K562 (cell line): ENCODE data around the gene PPM1G. TPM values are rescaled to one million over a fixed set of nuclear protein-coding genes. Genes with fewer than 3 reads are reported as not detected.

Source experiments
- ARNT ChIP-seq, 2 experiments: fragments of 450-650 bp; IDR thresholded peaks; 2 replicates each; pipeline ENCODE4 v1.6.1; 2016; ENCODE audit warnings: mild to moderate bottlenecking in 1 of 2
- BCL6 ChIP-seq: fragments of 250-450 bp; sonication (Bioruptor Pico); IDR thresholded peaks from 2 replicates; pipeline ENCODE4 v1.4.0; 2020
- CUX1 ChIP-seq: fragments of 200-800 bp; sonication (Bioruptor generic); IDR thresholded peaks from 2 replicates; pipeline ENCODE4 v1.6.1; 2016; ENCODE audit warnings: missing genetic modification characterization, missing compliant biosample characterization
- HDAC1 ChIP-seq, 2 experiments: fragments of 450-650 bp; IDR thresholded peaks; 2 replicates each; pipeline ENCODE4 v1.6.1; 2016 to 2017; ENCODE audit warnings: inconsistent platforms in 1 of 2, mild to moderate bottlenecking in 1 of 2, moderate library complexity in 1 of 2
- HDGF ChIP-seq: fragments of 450-650 bp; IDR thresholded peaks from 2 replicates; pipeline ENCODE4 v1.6.1; 2016
- LEF1 ChIP-seq: fragments of 450-650 bp; IDR thresholded peaks from 2 replicates; pipeline ENCODE4 v1.6.1; 2016; ENCODE audit warnings: mild to moderate bottlenecking
- MAFG ChIP-seq: fragments of 450-650 bp; conservative IDR thresholded peaks from 2 replicates; pipeline ENCODE4 v1.6.1; 2016; ENCODE audit warnings: missing genetic modification characterization, missing compliant biosample characterization
- MIER1 ChIP-seq: fragments of 450-650 bp; IDR thresholded peaks from 2 replicates; pipeline ENCODE4 v1.6.1; 2016; ENCODE audit warnings: antibody characterized with exemption, mild to moderate bottlenecking, low read depth
- NCOA1 ChIP-seq: fragments of 450-650 bp; IDR thresholded peaks from 2 replicates; pipeline ENCODE4 v1.6.1; 2016; ENCODE audit warnings: low read depth
- POLR2AphosphoS2 ChIP-seq: IDR thresholded peaks from 2 replicates; pipeline ENCODE4 v1.6.1; 2012; ENCODE audit warnings: low read length, improper control_type of control experiment
- XRCC4 ChIP-seq: IDR thresholded peaks from one replicate; pipeline ENCODE4 v1.6.1; 2011; ENCODE audit not compliant: insufficient read depth, insufficient read length; ENCODE audit errors: extremely low read depth
- ZHX1 ChIP-seq: fragments of 150-350 bp; conservative IDR thresholded peaks from 2 replicates; pipeline ENCODE4 v1.6.1; 2014; ENCODE audit warnings: low read length
- ZNF699 ChIP-seq: fragments of 250-450 bp; sonication (Bioruptor Pico); IDR thresholded peaks from 2 replicates; pipeline ENCODE4 v1.8.0; 2021; ENCODE audit warnings: mild to moderate bottlenecking, moderate library complexity; ENCODE audit not compliant: insufficient replicate concordance
- ZNF717 ChIP-seq: fragments of 250-450 bp; sonication (Bioruptor Pico); IDR thresholded peaks from 2 replicates; pipeline ENCODE4 v1.5.0; 2021
- polyA plus RNA-seq, 8 experiments: library from polyadenylated mRNA; depleted of rRNA in 4 of 8; stranded (reverse) in 5 of 8; unstranded in 3 of 8; fragments of >200 nt; fragmentation: Nextera tagmentation in 2 of 8; fragmentation: Illumina TruSeq in 1 of 8; extraction: Ambion mirVana in 2 of 8; extraction: Trizol in 1 of 8; gene quantifications; 2 replicates each; pipeline versions ENCODE4 v1.2.1 to v1.2.3, GENCODE V29; 2011 to 2014; ENCODE audit warnings: inconsistent platforms in 1 of 8, missing spikeins in 1 of 8
- total RNA-seq, 7 experiments: library from RNA; depleted of rRNA in 6 of 7; stranded (reverse); fragments of >200 nt in 6 of 7; fragmentation: Illumina TruSeq in 2 of 7; extraction: Trizol in 2 of 7; gene quantifications; 2 replicates each; pipeline versions ENCODE4 v1.2.1 to v1.2.3, GENCODE V29; 2011 to 2021; ENCODE audit warnings: low replicate concordance in 1 of 7
- TF ChIP-seq, protein P1 (sequence below): fragments of 450-650 bp; IDR thresholded peaks from 2 replicates; pipeline ENCODE4 v1.6.1; 2018; ENCODE audit warnings: mild to moderate bottlenecking, low read depth; ENCODE audit not compliant: partially characterized antibody
- TF ChIP-seq, protein P2 (sequence below): fragments of 250-450 bp; sonication (Bioruptor Pico); IDR thresholded peaks from 2 replicates; pipeline ENCODE4 v1.4.0; 2020; ENCODE audit warnings: mild to moderate bottlenecking, moderate library complexity, borderline replicate concordance

The PPM1G gene
- total and polyA plus RNA-seq, 9 of the 15 experiments (the other 6 are each of a cell fraction or from before 2014, with no cell fraction given): 61.7 to 230 (median 153) TPM

GRCh38 chr2:27427863-27428212, 18.4 kb upstream of the PPM1G start (continued):
- TF ChIP-seq ZHX1 (no peak), POLR2AphosphoS2 (no peak), HDAC1 (IDR thresholded peaks at IDR 0.05) (peak in 1 of 2 experiments; percentile 73; a peak in 2 of 4 replicates), MIER1 (0 out of 2 replicates have a peak, but pooled peaks have one; percentile 56), ZNF717 (CRISPR knock-in tag) (no peak), ARNT (IDR thresholded peaks at IDR 0.05) (peak in 1 of 2 experiments; percentile 60; a peak in 1 of 4 replicates), MAFG (no peak), LEF1 (no peak), CUX1 (CRISPR knock-in tag) (no peak), ZNF699 (no peak), NCOA1 (no peak), HDGF (no peak), XRCC4 (no peak), BCL6 (CRISPR knock-in tag) (no peak)
- TF ChIP-seq, protein P1, sequence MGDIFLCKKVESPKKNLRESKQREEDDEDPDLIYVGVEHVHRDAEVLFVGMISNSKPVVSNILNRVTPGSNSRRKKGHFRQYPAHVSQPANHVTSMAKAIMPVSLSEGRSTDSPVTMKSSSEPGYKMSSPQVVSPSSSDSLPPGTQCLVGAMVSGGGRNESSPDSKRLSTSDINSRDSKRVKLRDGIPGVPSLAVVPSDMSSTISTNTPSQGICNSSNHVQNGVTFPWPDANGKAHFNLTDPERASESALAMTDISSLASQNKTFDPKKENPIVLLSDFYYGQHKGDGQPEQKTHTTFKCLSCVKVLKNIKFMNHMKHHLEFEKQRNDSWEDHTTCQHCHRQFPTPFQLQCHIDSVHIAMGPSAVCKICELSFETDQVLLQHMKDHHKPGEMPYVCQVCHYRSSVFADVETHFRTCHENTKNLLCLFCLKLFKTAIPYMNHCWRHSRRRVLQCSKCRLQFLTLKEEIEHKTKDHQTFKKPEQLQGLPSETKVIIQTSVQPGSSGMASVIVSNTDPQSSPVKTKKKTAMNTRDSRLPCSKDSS: no peak
- TF ChIP-seq, protein P2, sequence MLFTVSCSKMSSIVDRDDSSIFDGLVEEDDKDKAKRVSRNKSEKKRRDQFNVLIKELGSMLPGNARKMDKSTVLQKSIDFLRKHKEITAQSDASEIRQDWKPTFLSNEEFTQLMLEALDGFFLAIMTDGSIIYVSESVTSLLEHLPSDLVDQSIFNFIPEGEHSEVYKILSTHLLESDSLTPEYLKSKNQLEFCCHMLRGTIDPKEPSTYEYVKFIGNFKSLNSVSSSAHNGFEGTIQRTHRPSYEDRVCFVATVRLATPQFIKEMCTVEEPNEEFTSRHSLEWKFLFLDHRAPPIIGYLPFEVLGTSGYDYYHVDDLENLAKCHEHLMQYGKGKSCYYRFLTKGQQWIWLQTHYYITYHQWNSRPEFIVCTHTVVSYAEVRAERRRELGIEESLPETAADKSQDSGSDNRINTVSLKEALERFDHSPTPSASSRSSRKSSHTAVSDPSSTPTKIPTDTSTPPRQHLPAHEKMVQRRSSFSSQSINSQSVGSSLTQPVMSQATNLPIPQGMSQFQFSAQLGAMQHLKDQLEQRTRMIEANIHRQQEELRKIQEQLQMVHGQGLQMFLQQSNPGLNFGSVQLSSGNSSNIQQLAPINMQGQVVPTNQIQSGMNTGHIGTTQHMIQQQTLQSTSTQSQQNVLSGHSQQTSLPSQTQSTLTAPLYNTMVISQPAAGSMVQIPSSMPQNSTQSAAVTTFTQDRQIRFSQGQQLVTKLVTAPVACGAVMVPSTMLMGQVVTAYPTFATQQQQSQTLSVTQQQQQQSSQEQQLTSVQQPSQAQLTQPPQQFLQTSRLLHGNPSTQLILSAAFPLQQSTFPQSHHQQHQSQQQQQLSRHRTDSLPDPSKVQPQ (CRISPR knock-in tag): no peak
